A673 (cell line): Measurements from ENCODE around the gene SND1. TPM values are rescaled to one million over a fixed set of nuclear protein-coding genes. Genes with fewer than 3 reads are reported as not detected.

Experiments used
- BruUV-seq: library from RNA; stranded (reverse); fragments of 400-500 nt; replicated peaks from 2 replicates; lab custom pipeline; 2021; lab: Mats Ljungman, UMichigan
- CTCF ChIA-PET: fragments of 300-600 bp; sonication (Branson Sonifier 250); formaldehyde crosslinking; loops from one replicate; lab custom pipeline; 2022; ENCODE audit warnings: antibody characterized with exemption; lab: Charles Lee
- POLR2A ChIA-PET: fragments of 300-600 bp; sonication (Branson Sonifier 250); formaldehyde crosslinking; loops from one replicate; lab custom pipeline; 2022; ENCODE audit warnings: antibody characterized with exemption; ENCODE audit not compliant: low non-redundant PET; lab: Charles Lee
- DNase-seq: peaks from one replicate; pipeline ENCODE4 v3.0.0-alpha.2; 2015; ENCODE audit warnings: low spot score
- H3K27ac ChIP-seq: fragments of 200-600 bp; sonication (generic); 2 replicates; pipeline ENCODE4 v1.5.1; 2016; ENCODE audit warnings: mixed run types, low read depth, mild to moderate bottlenecking, mixed read lengths, antibody characterized with exemption, low read length; ENCODE audit not compliant: poor library complexity, severe bottlenecking
- H3K27me3 ChIP-seq: fragments of 200-600 bp; sonication (generic); replicated peaks from 2 replicates; pipeline ENCODE4 v1.6.1; 2017; ENCODE audit warnings: mixed run types, low read depth, mild to moderate bottlenecking, mixed read lengths, antibody characterized with exemption, low read length; ENCODE audit not compliant: insufficient read depth, poor library complexity
- H3K36me3 ChIP-seq: fragments of 200-600 bp; sonication (generic); 2 replicates; pipeline ENCODE4 v1.6.1; 2016; ENCODE audit warnings: mixed run types, mild to moderate bottlenecking, mixed read lengths, antibody characterized with exemption, low read length; ENCODE audit not compliant: insufficient read depth, poor library complexity, severe bottlenecking
- H3K4me1 ChIP-seq: fragments of 200-600 bp; sonication (generic); 2 replicates; pipeline ENCODE4 v1.6.1; 2017; ENCODE audit warnings: mixed run types, mild to moderate bottlenecking, mixed read lengths, antibody characterized with exemption, low read length; ENCODE audit not compliant: insufficient read depth, poor library complexity, severe bottlenecking
- H3K4me3 ChIP-seq: fragments of 200-600 bp; sonication (generic); 2 replicates; pipeline ENCODE4 v1.5.1; 2016; ENCODE audit warnings: low read depth, mixed run types, mild to moderate bottlenecking, mixed read lengths, low read length; ENCODE audit not compliant: poor library complexity, severe bottlenecking
- H3K9me3 ChIP-seq: fragments of 200-600 bp; sonication (generic); 2 replicates; pipeline ENCODE4 v1.6.1; 2016; ENCODE audit warnings: mixed run types, low read depth, mild to moderate bottlenecking, mixed read lengths, antibody characterized with exemption, low read length; ENCODE audit not compliant: poor library complexity, severe bottlenecking
- EZH2 ChIP-seq: fragments of 200-600 bp; sonication (generic); IDR thresholded peaks from 2 replicates; pipeline ENCODE4 v1.6.1; 2017; ENCODE audit warnings: borderline replicate concordance, low read depth, mild to moderate bottlenecking, mixed read lengths, antibody characterized with exemption, low read length; ENCODE audit not compliant: poor library complexity, severe bottlenecking
- intact Hi-C: fragments of 100-400 bp; cut with micrococcal nuclease; formaldehyde crosslinking; loops from one replicate; pipeline ENCODE4 v1.10.0; 2022; ENCODE audit not compliant: unreplicated experiment
- total RNA-seq: library from RNA; stranded (reverse); gene quantifications from 2 replicates; pipeline ENCODE4 v1.2.3, GENCODE V29; 2021
- TF ChIP-seq, protein P1 (sequence below): fragments of 300-800, 200-600 bp; sonication (generic); conservative IDR thresholded peaks from 2 replicates; pipeline ENCODE4 v1.5.1; 2017; ENCODE audit warnings: low read depth, mild to moderate bottlenecking, antibody characterized with exemption, low read length, moderate library complexity, mixed read lengths

Gene SND1
- total RNA-seq, 1 experiment from 2014 or later: 177 TPM

GRCh38 chr7:127850195-127850594 is 198.2 kb downstream of the SND1 start:
- BruUV-seq: no TSS peak
- no peak overlapping the region for H3K4me3 ChIP-seq
- H3K9me3 ChIP-seq: no peaks in the 10 kb centered on the region
- no peak for DNase-seq
- CTCF ChIA-PET: no interaction called here
- H3K4me1 ChIP-seq: peaks cover 10% of the 10 kb centered on the region
- H3K36me3 ChIP-seq: no peaks in the 10 kb centered on the region
- intact Hi-C loops: loop anchor here (5.0 kb wide), 1 partner anchor 52 kb away; no protein-coding TSS in a partner anchor
- TF ChIP-seq, protein P1, sequence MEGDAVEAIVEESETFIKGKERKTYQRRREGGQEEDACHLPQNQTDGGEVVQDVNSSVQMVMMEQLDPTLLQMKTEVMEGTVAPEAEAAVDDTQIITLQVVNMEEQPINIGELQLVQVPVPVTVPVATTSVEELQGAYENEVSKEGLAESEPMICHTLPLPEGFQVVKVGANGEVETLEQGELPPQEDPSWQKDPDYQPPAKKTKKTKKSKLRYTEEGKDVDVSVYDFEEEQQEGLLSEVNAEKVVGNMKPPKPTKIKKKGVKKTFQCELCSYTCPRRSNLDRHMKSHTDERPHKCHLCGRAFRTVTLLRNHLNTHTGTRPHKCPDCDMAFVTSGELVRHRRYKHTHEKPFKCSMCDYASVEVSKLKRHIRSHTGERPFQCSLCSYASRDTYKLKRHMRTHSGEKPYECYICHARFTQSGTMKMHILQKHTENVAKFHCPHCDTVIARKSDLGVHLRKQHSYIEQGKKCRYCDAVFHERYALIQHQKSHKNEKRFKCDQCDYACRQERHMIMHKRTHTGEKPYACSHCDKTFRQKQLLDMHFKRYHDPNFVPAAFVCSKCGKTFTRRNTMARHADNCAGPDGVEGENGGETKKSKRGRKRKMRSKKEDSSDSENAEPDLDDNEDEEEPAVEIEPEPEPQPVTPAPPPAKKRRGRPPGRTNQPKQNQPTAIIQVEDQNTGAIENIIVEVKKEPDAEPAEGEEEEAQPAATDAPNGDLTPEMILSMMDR: no peak
- no peak for TF ChIP-seq EZH2
- H3K27ac ChIP-seq: no peak overlapping the region
- H3K27me3 ChIP-seq: no peaks in the 10 kb centered on the region
- POLR2A ChIA-PET: no interaction called here

DNA sequence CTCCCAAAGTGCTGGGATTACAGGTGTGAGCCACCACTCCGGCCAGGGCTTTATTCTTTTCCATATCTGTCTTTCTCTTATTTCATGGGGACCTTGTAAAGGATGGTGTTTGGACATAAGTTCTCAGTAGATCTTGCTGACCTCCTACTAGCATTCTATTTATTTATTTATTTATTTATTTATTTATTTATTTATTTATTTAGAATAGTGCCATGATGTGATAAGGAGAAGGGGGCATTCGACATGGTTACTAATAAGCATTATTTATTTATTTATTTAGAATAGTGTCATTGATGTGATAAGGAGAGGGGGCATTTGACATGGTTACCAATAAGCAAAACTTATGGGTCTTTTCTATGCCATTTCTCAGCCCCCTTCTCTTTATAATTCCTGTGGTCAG is 202.4 kb downstream of the SND1 start:
- Histone ChIP-seq H3K4me3 (no peak overlapping the region), H3K4me1 (no peaks in the 10 kb centered on the region), H3K36me3 (no peaks in the 10 kb centered on the region), H3K27me3 (no peaks in the 10 kb centered on the region), H3K27ac (no peak overlapping the region), H3K9me3 (no peaks in the 10 kb centered on the region)
- no TSS peak for BruUV-seq
- DNase-seq: no peak
- ChIA-PET POLR2A (no interaction called here), CTCF (no interaction called here)
- intact Hi-C loops: loop anchor here (5.0 kb wide), 1 partner anchor 48 kb away; no protein-coding TSS in a partner anchor
- TF ChIP-seq, protein P1: no peak
- TF ChIP-seq EZH2: no peak

DNA sequence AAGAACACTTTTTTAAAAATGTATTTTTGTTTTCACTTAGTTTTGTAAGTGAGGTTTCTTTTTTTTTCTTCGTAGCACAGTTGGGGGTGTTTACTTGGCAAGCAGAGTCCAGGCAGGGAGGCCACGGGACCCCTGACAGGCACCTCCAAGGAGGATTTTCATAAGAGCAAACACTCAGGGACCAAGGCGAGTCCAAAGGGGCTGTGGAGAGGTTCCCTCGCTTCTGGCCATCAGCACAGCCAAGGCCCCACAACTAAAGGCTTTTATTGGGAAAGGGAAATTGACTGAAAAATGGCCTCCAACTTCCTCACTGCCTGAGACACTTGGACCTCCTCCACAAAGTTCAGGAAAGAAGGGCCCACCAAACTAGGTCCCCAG is 205.5 kb downstream of the SND1 start:
- BruUV-seq: no TSS peak
- ChIA-PET POLR2A (no interaction called here), CTCF (no interaction called here)
- Histone ChIP-seq H3K36me3 (no peaks in the 10 kb centered on the region), H3K4me3 (no peak overlapping the region), H3K27me3 (no peaks in the 10 kb centered on the region), H3K27ac (no peak overlapping the region), H3K9me3 (no peaks in the 10 kb centered on the region), H3K4me1 (no peaks in the 10 kb centered on the region)
- intact Hi-C loops: no loop called here
- TF ChIP-seq, protein P1: no peak
- no peak for TF ChIP-seq EZH2
- no peak for DNase-seq
